ENCODE data around the gene APOA5. TPM values are rescaled to one million over a fixed set of nuclear protein-coding genes. Genes with fewer than 3 reads are reported as not detected.
A peak's percentile ranks its signal among the peaks of the same experiment; 100 is the strongest.

APOA5 gene
- total RNA-seq, 1 experiment from 2014 or later, result 0.11 TPM

DNA sequence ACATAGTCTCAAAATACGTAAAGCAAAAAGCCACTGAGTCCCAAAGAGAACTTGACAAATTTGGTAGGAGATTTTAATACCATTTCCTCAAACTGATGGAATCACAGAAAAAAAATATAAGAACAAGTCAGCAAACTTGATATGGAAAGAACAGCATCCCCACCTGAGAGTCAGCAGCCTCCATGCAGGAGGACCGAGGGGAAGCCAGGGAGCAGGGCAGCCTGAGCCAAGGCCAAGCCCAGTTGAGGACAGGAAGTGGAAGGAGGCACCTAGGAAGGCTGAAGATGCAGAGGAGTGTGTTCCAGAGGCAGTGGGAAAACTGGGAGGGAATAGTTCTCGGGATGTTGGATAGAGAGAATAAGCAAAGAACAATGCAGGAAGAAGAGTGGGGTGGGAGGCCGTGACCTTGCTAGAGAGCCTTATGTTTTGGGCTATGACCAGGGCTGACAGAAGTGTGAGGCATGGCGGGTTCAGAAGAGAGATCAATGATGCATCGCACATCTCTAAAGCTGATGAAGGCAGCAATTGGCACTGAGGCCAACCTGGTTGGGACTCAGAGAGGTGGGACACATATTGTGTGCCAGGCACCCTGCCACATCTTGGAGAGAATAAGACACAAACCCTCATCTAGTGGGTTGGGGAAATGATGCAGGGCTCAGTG lies 16.1 kb upstream of the APOA5 start:
- no peak overlapping the region for H2AFZ ChIP-seq (ENCODE audit: low read length)
- DNase-seq, result no peak
- WGBS (ENCODE audit: extremely low coverage, insufficient read length, low lambda C conversion rate), result no CpG with 5 or more reads among the region's 6 CpGs

More for the DNA sequence above, 16.1 kb upstream of the APOA5 start:
- Histone ChIP-seq H2BK20ac (ENCODE audit: low read depth, low read length, poor library complexity, severe bottlenecking) (no peak overlapping the region), H3K4ac (ENCODE audit: low read depth, low read length) (no peak overlapping the region), H3K56ac (ENCODE audit: insufficient read length, low read depth, low read length) (no peak overlapping the region), H3K27ac (ENCODE audit: insufficient read length, low read depth, low read length) (no peak overlapping the region), H2BK15ac (ENCODE audit: low read depth, low read length) (no peak overlapping the region), H3T11ph (ENCODE audit: low read length) (no peak overlapping the region), H3K14ac (ENCODE audit: insufficient read depth, low read length) (no peak overlapping the region), H3K9me3 (ENCODE audit: control insufficient read depth, low read depth, low read length) (no peaks in the 10 kb centered on the region), H4K8ac (replicated peaks; ENCODE audit: insufficient read length, low read depth, low read length) (no peak overlapping the region), H3K79me1 (ENCODE audit: insufficient read depth, low read depth, low read length, poor library complexity, severe bottlenecking) (no peaks in the 10 kb centered on the region), H4K91ac (ENCODE audit: insufficient read length, low read depth, low read length) (no peak overlapping the region), H4K5ac (ENCODE audit: insufficient read length, low read depth, low read length) (no peak overlapping the region), H2BK5ac (ENCODE audit: insufficient read length, low read length) (no peak overlapping the region), H3K23me2 (ENCODE audit: insufficient read length, low read depth, low read length, poor library complexity, severe bottlenecking) (no peaks in the 10 kb centered on the region), H3K9ac (ENCODE audit: extremely low read depth, insufficient read length, low read length) (no peak overlapping the region), H4K20me1 (ENCODE audit: control insufficient read depth, insufficient read depth, insufficient read length) (no peaks in the 10 kb centered on the region), H3K4me1 (ENCODE audit: insufficient read depth, low read length) (no peaks in the 10 kb centered on the region), H3K23ac (ENCODE audit: insufficient read length, low read depth, low read length) (no peak overlapping the region), H2AK5ac (ENCODE audit: insufficient read length, low read length) (no peak overlapping the region), H2BK12ac (ENCODE audit: insufficient read length, low read depth, low read length) (no peak overlapping the region), H3K18ac (ENCODE audit: insufficient read length, low read depth, low read length) (no peak overlapping the region), H2BK120ac (ENCODE audit: low read depth, low read length, poor library complexity, severe bottlenecking) (no peak overlapping the region), H3K79me2 (ENCODE audit: insufficient read depth, low read length) (no peaks in the 10 kb centered on the region), H3K4me2 (ENCODE audit: insufficient read depth, insufficient read length, low read length) (no peak overlapping the region), H3K27me3 (ENCODE audit: insufficient read depth, low read length) (no peaks in the 10 kb centered on the region)
- H3K4me1 Mint-ChIP-seq, result no peaks in the 10 kb centered on the region
- peak overlapping the region in 1 of 3 experiments; percentile 12; a peak in 1 of 7 replicates for H3K27ac Mint-ChIP-seq
- peaks cover 4% of the 10 kb centered on the region for H3K27me3 Mint-ChIP-seq (ENCODE audit: low read depth)
- TF ChIP-seq, protein P1, sequence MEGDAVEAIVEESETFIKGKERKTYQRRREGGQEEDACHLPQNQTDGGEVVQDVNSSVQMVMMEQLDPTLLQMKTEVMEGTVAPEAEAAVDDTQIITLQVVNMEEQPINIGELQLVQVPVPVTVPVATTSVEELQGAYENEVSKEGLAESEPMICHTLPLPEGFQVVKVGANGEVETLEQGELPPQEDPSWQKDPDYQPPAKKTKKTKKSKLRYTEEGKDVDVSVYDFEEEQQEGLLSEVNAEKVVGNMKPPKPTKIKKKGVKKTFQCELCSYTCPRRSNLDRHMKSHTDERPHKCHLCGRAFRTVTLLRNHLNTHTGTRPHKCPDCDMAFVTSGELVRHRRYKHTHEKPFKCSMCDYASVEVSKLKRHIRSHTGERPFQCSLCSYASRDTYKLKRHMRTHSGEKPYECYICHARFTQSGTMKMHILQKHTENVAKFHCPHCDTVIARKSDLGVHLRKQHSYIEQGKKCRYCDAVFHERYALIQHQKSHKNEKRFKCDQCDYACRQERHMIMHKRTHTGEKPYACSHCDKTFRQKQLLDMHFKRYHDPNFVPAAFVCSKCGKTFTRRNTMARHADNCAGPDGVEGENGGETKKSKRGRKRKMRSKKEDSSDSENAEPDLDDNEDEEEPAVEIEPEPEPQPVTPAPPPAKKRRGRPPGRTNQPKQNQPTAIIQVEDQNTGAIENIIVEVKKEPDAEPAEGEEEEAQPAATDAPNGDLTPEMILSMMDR (conservative IDR thresholded peaks at IDR 0.05), result no peak
- no peaks in the 10 kb centered on the region; a peak in 1 of 5 replicates for H3K9me3 Mint-ChIP-seq
- no peak overlapping the region for H3K4me3 Mint-ChIP-seq
- H3K36me3 Mint-ChIP-seq (ENCODE audit: insufficient read depth in 1 of 3, low read depth in 3 of 3), result no peaks in the 10 kb centered on the region

Measured in H9 (cell line).